Smooth muscle cell (in vitro differentiated cells): Measurements from ENCODE around the gene NAALADL1. TPM values are rescaled to one million over a fixed set of nuclear protein-coding genes. Genes with fewer than 3 reads are reported as not detected.
A peak's percentile ranks its signal among the peaks of the same experiment; 100 is the strongest.

Source experiments
- DNase-seq: peaks from one replicate; lab custom pipeline; 2025; ENCODE audit not compliant: unreplicated experiment; lab: John Stamatoyannopoulos, UW
- H2AFZ ChIP-seq: fragments of 200-600 bp; sonication (generic); 2 replicates; pipeline ENCODE4 v1.6.0; 2016; ENCODE audit warnings: antibody characterized with exemption, low read depth, mild to moderate bottlenecking
- H3F3A ChIP-seq: fragments of 200-600 bp; sonication (generic); 2 replicates; pipeline ENCODE4 v1.6.0; 2017; ENCODE audit warnings: antibody characterized with exemption, low read depth
- H3K27ac ChIP-seq: fragments of 200-600 bp; sonication (generic); 2 replicates; pipeline ENCODE4 v1.5.1; 2016; ENCODE audit warnings: low read depth, mild to moderate bottlenecking
- H3K27me3 ChIP-seq: fragments of 200-600 bp; sonication (generic); 2 replicates; pipeline ENCODE4 v1.6.1; 2016; ENCODE audit warnings: low read depth, mild to moderate bottlenecking
- H3K36me3 ChIP-seq: fragments of 200-600 bp; sonication (generic); 2 replicates; pipeline ENCODE4 v1.5.1; 2016; ENCODE audit warnings: low read depth
- H3K4me1 ChIP-seq: fragments of 200-600 bp; sonication (generic); 2 replicates; pipeline ENCODE4 v1.5.1; 2016; ENCODE audit warnings: low read depth
- H3K4me2 ChIP-seq: fragments of 200-600 bp; sonication (generic); 2 replicates; pipeline ENCODE4 v1.6.0; 2016; ENCODE audit warnings: mild to moderate bottlenecking
- H3K4me3 ChIP-seq: fragments of 200-600 bp; sonication (generic); 2 replicates; pipeline ENCODE4 v1.5.1; 2016; ENCODE audit warnings: mild to moderate bottlenecking
- H3K79me2 ChIP-seq: fragments of 200-600 bp; sonication (generic); 2 replicates; pipeline ENCODE4 v1.6.0; 2016; ENCODE audit warnings: low read depth, mild to moderate bottlenecking
- H3K9ac ChIP-seq: fragments of 200-600 bp; sonication (generic); 2 replicates; pipeline ENCODE4 v1.6.0; 2016; ENCODE audit warnings: low read depth
- H3K9me3 ChIP-seq: fragments of 200-600 bp; sonication (generic); replicated peaks from 2 replicates; pipeline ENCODE4 v1.5.1; 2016; ENCODE audit warnings: low read depth
- H4K20me1 ChIP-seq: fragments of 200-600 bp; sonication (generic); 2 replicates; pipeline ENCODE4 v1.6.0; 2016; ENCODE audit warnings: low read depth
- CTCF ChIP-seq: fragments of 200-600 bp; sonication (generic); IDR thresholded peaks from 2 replicates; pipeline ENCODE4 v1.5.1; 2017; ENCODE audit warnings: borderline replicate concordance, mild to moderate bottlenecking, antibody characterized with exemption; ENCODE audit not compliant: insufficient read depth, poor library complexity, severe bottlenecking
- WGBS: methylation state at CpG from one replicate; pipeline ENCODE4 v1.1.7; 2016; ENCODE audit warnings: low lambda C conversion rate; 5-methylcytosine and 5-hydroxymethylcytosine counted together
- polyA plus RNA-seq: library from polyadenylated mRNA; unstranded; fragments of >200 nt; fragmentation: Nextera tagmentation; extraction: Ambion mirVana; gene quantifications from 2 replicates; pipeline ENCODE4 v1.2.1, GENCODE V29; 2016
- total RNA-seq: library from RNA; depleted of rRNA; stranded (reverse); fragments of >200 nt; gene quantifications from 2 replicates; pipeline ENCODE4 v1.2.3, GENCODE V29; 2014

The NAALADL1 gene
- total and polyA plus RNA-seq, 2 experiments from 2014 or later: 1.0 to 7.0 TPM

GRCh38 chr11:65083834-65084597 lies 25.7 kb upstream of the NAALADL1 start, which contains the start of the genes CDCA5 and ZFPL1:
CDCA5 (minus strand) TSS chr11:65084040; CDS start chr11:65083978, 62 bp downstream.
ZFPL1 (plus strand) TSS chr11:65084222; CDS start chr11:65084699, 477 bp downstream.
- Histone ChIP-seq H3K9me3 (no peaks in the 10 kb centered on the region), H3K4me3 (peak within 1 kb of the TSS; percentile 81), H3K27me3 (no peaks in the 10 kb centered on the region), H3K4me1 (peaks cover 11% of the 10 kb centered on the region), H3K27ac (peak within 1 kb of the TSS; percentile 92), H3K79me2 (peaks cover 28% of the 10 kb centered on the region), H3K9ac (peak within 1 kb of the TSS; percentile 94), H4K20me1 (no peaks in the 10 kb centered on the region), H3F3A (no peaks in the 10 kb centered on the region), H2AFZ (peak within 1 kb of the TSS; percentile 92), H3K36me3 (no peaks in the 10 kb centered on the region), H3K4me2 (peak within 1 kb of the TSS; percentile 96)
- 1% methylated on average over 75 of the region's 79 CpGs for WGBS
- DNase-seq: peak; percentile 84
- TF ChIP-seq CTCF: no peak

GRCh38 chr11:65083134-65083833 lies 24.9 kb upstream of the NAALADL1 start:
- Histone ChIP-seq H3K79me2 (peaks cover 32% of the 10 kb centered on the region), H4K20me1 (no peaks in the 10 kb centered on the region), H3K4me2 (peak overlapping the region; percentile 82), H3K4me3 (peak overlapping the region; percentile 81), H3F3A (no peaks in the 10 kb centered on the region), H3K9ac (peak overlapping the region; percentile 94), H2AFZ (peak overlapping the region; percentile 92), H3K4me1 (peaks cover 11% of the 10 kb centered on the region), H3K9me3 (no peaks in the 10 kb centered on the region), H3K27ac (no peak overlapping the region), H3K36me3 (no peaks in the 10 kb centered on the region), H3K27me3 (no peaks in the 10 kb centered on the region)
- no peak for DNase-seq
- TF ChIP-seq CTCF: no peak
- WGBS: 7% methylated on average over 12 of the region's 13 CpGs

- TF ChIP-seq CTCF: no peak
- no peak for DNase-seq
- Histone ChIP-seq H3K4me1 (peaks cover 8% of the 10 kb centered on the region), H2AFZ (no peak overlapping the region), H3K9me3 (no peaks in the 10 kb centered on the region), H3K36me3 (no peaks in the 10 kb centered on the region), H3K4me3 (no peak overlapping the region), H4K20me1 (no peaks in the 10 kb centered on the region), H3K27me3 (no peaks in the 10 kb centered on the region), H3K4me2 (no peak overlapping the region), H3K9ac (no peak overlapping the region), H3K79me2 (peaks cover 19% of the 10 kb centered on the region), H3F3A (no peaks in the 10 kb centered on the region), H3K27ac (no peak overlapping the region)
- 95% methylated on average over 9 of the region's 9 CpGs for WGBS
These were observed 20.5 kb upstream of the NAALADL1 start for GRCh38 chr11:65078786-65079342.
